Peyer's patch (tissue), 4 donors: ENCODE measurements around the gene NAV3. TPM values are rescaled to one million over a fixed set of nuclear protein-coding genes. Genes with fewer than 3 reads are reported as not detected.

Experiments used
- DNase-seq, 3 donors: peaks; one replicate each; pipeline ENCODE4 v3.0.0-alpha.2; 2017 to 2019
- H3K27ac ChIP-seq, 4 donors: fragments of 200-600 bp; sonication (generic); one replicate each; pipeline ENCODE4 v1.5.1; 2016 to 2019
- H3K27me3 ChIP-seq, 2 donors: fragments of 200-600 bp; sonication (generic); one replicate each; pipeline ENCODE4 v1.5.1; 2019
- H3K36me3 ChIP-seq, 3 donors: fragments of 200-600 bp; sonication (generic); one replicate each; pipeline ENCODE4 v1.5.1; 2016 to 2019
- H3K4me1 ChIP-seq, 4 donors: fragments of 200-600 bp; sonication (generic); one replicate each; pipeline ENCODE4 v1.5.1; 2016 to 2019
- H3K4me3 ChIP-seq, 4 donors: fragments of 200-600 bp; sonication (generic); 1 replicate in 3 of 4; 2 replicates in 1 of 4; pipeline ENCODE4 v1.5.1; 2016 to 2019; ENCODE audit warnings: mild to moderate bottlenecking in 1 of 4
- H3K9me3 ChIP-seq, 4 donors: fragments of 200-600 bp; sonication (generic); one replicate each; pipeline ENCODE4 v1.5.1; 2016 to 2019; ENCODE audit warnings: mild to moderate bottlenecking in 1 of 4
- CTCF ChIP-seq, 6 experiments: fragments of 450-650 bp in 4 of 6; fragments of 200-600 bp in 2 of 6; sonication (generic) in 1 of 6; IDR thresholded peaks; one replicate each; pipeline ENCODE4 v1.5.1; 2017 to 2019; ENCODE audit warnings: antibody characterized with exemption in 6 of 6, mild to moderate bottlenecking in 3 of 6, moderate library complexity in 1 of 6
- POLR2A ChIP-seq, 2 donors: fragments of 450-650 bp; IDR thresholded peaks; one replicate each; pipeline ENCODE4 v1.5.1; 2017; ENCODE audit warnings: antibody characterized with exemption in 2 of 2, mild to moderate bottlenecking in 2 of 2, moderate library complexity in 2 of 2
- total RNA-seq, 4 donors: library from RNA; depleted of rRNA; stranded (reverse); fragments of >200 nt; gene quantifications; one replicate each; pipeline ENCODE4 v1.1.0, GENCODE V29; 2016

Gene NAV3
- total RNA-seq, 4 donors from 2014 or later = 1.9 to 4.1 (median 2.8) TPM

- no peak overlapping the region for H3K27ac ChIP-seq
- H3K27me3 ChIP-seq = no peaks in the 10 kb centered on the region
- H3K36me3 ChIP-seq = no peaks in the 10 kb centered on the region
- TF ChIP-seq CTCF (IDR thresholded peaks at IDR 0.05) (no peak), POLR2A (IDR thresholded peaks at IDR 0.05) (no peak)
- no peak overlapping the region for H3K4me3 ChIP-seq
- DNase-seq = no peak
- H3K9me3 ChIP-seq = no peaks in the 10 kb centered on the region
- no peaks in the 10 kb centered on the region for H3K4me1 ChIP-seq
Measured at GRCh38 chr12:77833329-77833728, 2.6 kb downstream of the NAV3 start.

- Histone ChIP-seq H3K9me3 (no peaks in the 10 kb centered on the region), H3K36me3 (no peaks in the 10 kb centered on the region), H3K27ac (no peak overlapping the region), H3K27me3 (no peaks in the 10 kb centered on the region), H3K4me1 (no peaks in the 10 kb centered on the region), H3K4me3 (no peak overlapping the region)
- TF ChIP-seq CTCF (IDR thresholded peaks at IDR 0.05) = no peak
- TF ChIP-seq POLR2A (IDR thresholded peaks at IDR 0.05) = no peak
- DNase-seq = no peak
Measured at GRCh38 chr12:77834618-77835017, 3.9 kb downstream of the NAV3 start.

GRCh38 chr12:77835969-77836368 is 5.3 kb downstream of the NAV3 start:
- H3K27me3 ChIP-seq = no peaks in the 10 kb centered on the region
- DNase-seq = no peak

GRCh38 chr12:77837876-77838291 is 7.2 kb downstream of the NAV3 start:
- Histone ChIP-seq H3K4me1 (no peaks in the 10 kb centered on the region), H3K4me3 (no peak overlapping the region), H3K27me3 (no peaks in the 10 kb centered on the region), H3K36me3 (no peaks in the 10 kb centered on the region), H3K27ac (no peak overlapping the region), H3K9me3 (no peaks in the 10 kb centered on the region)
- DNase-seq = no peak
- TF ChIP-seq POLR2A (IDR thresholded peaks at IDR 0.05) (no peak), CTCF (IDR thresholded peaks at IDR 0.05) (no peak)

More at GRCh38 chr12:77835969-77836368, 5.3 kb downstream of the NAV3 start:
- H3K4me3 ChIP-seq = no peak overlapping the region
- no peaks in the 10 kb centered on the region for H3K9me3 ChIP-seq
- no peaks in the 10 kb centered on the region for H3K4me1 ChIP-seq
- H3K36me3 ChIP-seq = no peaks in the 10 kb centered on the region
- TF ChIP-seq CTCF (IDR thresholded peaks at IDR 0.05) (no peak), POLR2A (IDR thresholded peaks at IDR 0.05) (no peak)
- H3K27ac ChIP-seq = no peak overlapping the region

GRCh38 chr12:77841521-77841920 is 10.8 kb downstream of the NAV3 start:
- Histone ChIP-seq H3K27ac (no peak overlapping the region), H3K27me3 (no peaks in the 10 kb centered on the region), H3K4me1 (no peaks in the 10 kb centered on the region), H3K4me3 (no peak overlapping the region), H3K9me3 (no peaks in the 10 kb centered on the region), H3K36me3 (no peaks in the 10 kb centered on the region)
- no peak for TF ChIP-seq POLR2A (IDR thresholded peaks at IDR 0.05)
- TF ChIP-seq CTCF (IDR thresholded peaks at IDR 0.05) = no peak
- DNase-seq = no peak

GRCh38 chr12:77842430-77842829 is 11.7 kb downstream of the NAV3 start:
- no peaks in the 10 kb centered on the region for H3K9me3 ChIP-seq
- TF ChIP-seq CTCF (IDR thresholded peaks at IDR 0.05) (no peak), POLR2A (IDR thresholded peaks at IDR 0.05) (no peak)
- no peak for DNase-seq
- H3K27me3 ChIP-seq = no peaks in the 10 kb centered on the region
- no peak overlapping the region for H3K4me3 ChIP-seq
- H3K36me3 ChIP-seq = no peaks in the 10 kb centered on the region
- no peaks in the 10 kb centered on the region for H3K4me1 ChIP-seq
- H3K27ac ChIP-seq = no peak overlapping the region
